B cell (primary cell): ENCODE results near the gene CDH2. TPM values are rescaled to one million over a fixed set of nuclear protein-coding genes. Genes with fewer than 3 reads are reported as not detected.

ENCODE experiments used
- ATAC-seq: fragments of 200-7000 bp; cut with Tn5 transposase; one replicate; pipeline ENCODE4 v1.10.0; 2021; ENCODE audit warnings: low read depth, mild to moderate bottlenecking, moderate number of reproducible peaks, moderate library complexity
- CTCF ChIA-PET: fragments of 350-600 bp; sonication (Branson Sonifier 250); formaldehyde crosslinking; loops from one replicate; lab custom pipeline; 2021; ENCODE audit warnings: antibody characterized with exemption, inconsistent platforms; lab: Charles Lee
- POLR2A ChIA-PET: fragments of 350-600 bp; sonication (Branson Sonifier 250); formaldehyde crosslinking; loops from one replicate; lab custom pipeline; 2021; ENCODE audit warnings: antibody characterized with exemption; lab: Charles Lee
- DNase-seq: peaks from one replicate; pipeline ENCODE4 v3.0.0; 2013
- H2AFZ ChIP-seq: 2 replicates; pipeline ENCODE4 v1.6.1; 2012; ENCODE audit warnings: mild to moderate bottlenecking, low read depth, low read length; ENCODE audit not compliant: insufficient read depth, poor library complexity, severe bottlenecking
- H3K27ac ChIP-seq, 2 donors: 1 replicate in 1 of 2; 2 replicates in 1 of 2; pipeline ENCODE4 v1.5.1; 2012 to 2013; ENCODE audit warnings: low read length in 2 of 2, mild to moderate bottlenecking in 2 of 2, moderate library complexity in 1 of 2
- H3K27me3 ChIP-seq, 4 experiments: fragments of 200-600 bp in 1 of 4; sonication (generic) in 1 of 4; replicated peaks in 1 of 4; 1 replicate in 2 of 4; 2 replicates in 2 of 4; pipeline versions ENCODE4 v1.6.1 to v1.7.0; 2013 to 2016; ENCODE audit warnings: low read length in 3 of 4, mild to moderate bottlenecking in 2 of 4, mixed read lengths in 1 of 4, moderate library complexity in 1 of 4; ENCODE audit not compliant: insufficient read depth in 4 of 4, control insufficient read depth in 3 of 4; ENCODE audit errors: control extremely low read depth in 1 of 4
- H3K36me3 ChIP-seq, 2 experiments: replicated peaks in 1 of 2; 1 replicate in 1 of 2; 2 replicates in 1 of 2; pipeline versions ENCODE4 v1.6.1 to v1.7.1; 2013; ENCODE audit warnings: low read length in 1 of 2; ENCODE audit not compliant: insufficient read depth in 2 of 2, control insufficient read depth in 1 of 2; ENCODE audit errors: control extremely low read depth in 1 of 2, extremely low read depth in 1 of 2
- H3K4me1 ChIP-seq, 2 donors: fragments of 200-600 bp in 1 of 2; sonication (generic) in 1 of 2; 1 replicate in 1 of 2; 2 replicates in 1 of 2; pipeline versions ENCODE4 v1.5.1 to v1.6.1; 2013 to 2017; ENCODE audit warnings: low read length in 2 of 2; ENCODE audit not compliant: control insufficient read depth in 2 of 2, insufficient read depth in 2 of 2
- H3K4me2 ChIP-seq: replicated peaks from 2 replicates; pipeline ENCODE3; 2012; ENCODE audit warnings: mild to moderate bottlenecking, low read depth, low read length; ENCODE audit not compliant: poor library complexity, severe bottlenecking
- H3K4me3 ChIP-seq, 5 experiments: fragments of 200-600 bp in 1 of 5; sonication (generic) in 1 of 5; 1 replicate in 3 of 5; 2 replicates in 2 of 5; pipeline versions ENCODE4 v1.5.1 to v1.7.0; 2011 to 2016; ENCODE audit warnings: low read length in 4 of 5, mild to moderate bottlenecking in 4 of 5, low read depth in 2 of 5, control low read depth in 1 of 5, moderate library complexity in 1 of 5; ENCODE audit not compliant: insufficient read depth in 1 of 5; ENCODE audit errors: control extremely low read depth in 1 of 5, extremely low read depth in 1 of 5
- H3K79me2 ChIP-seq: fragments of 200-600 bp; sonication (generic); one replicate; pipeline ENCODE4 v1.6.0; 2016; ENCODE audit warnings: low read length; ENCODE audit not compliant: control insufficient read depth, insufficient read depth
- H3K9ac ChIP-seq: fragments of 200-600 bp; sonication (generic); 2 replicates; pipeline ENCODE4 v1.6.1; 2017; ENCODE audit warnings: mild to moderate bottlenecking, low read length, moderate library complexity
- H3K9me3 ChIP-seq, 3 donors: one replicate each; pipeline versions ENCODE4 v1.6.1 to v1.7.1; 2013; ENCODE audit warnings: low read length in 2 of 3; ENCODE audit not compliant: control insufficient read depth in 2 of 3, insufficient read depth in 1 of 3; ENCODE audit errors: control extremely low read depth in 1 of 3
- H4K20me1 ChIP-seq: 2 replicates; pipeline ENCODE4 v1.6.0; 2012; ENCODE audit warnings: mild to moderate bottlenecking, low read length; ENCODE audit not compliant: insufficient read depth, control insufficient read depth, poor library complexity, severe bottlenecking
- H3K27ac Mint-ChIP-seq: one replicate; pipeline ENCODE4 v1.8.0; 2021; ENCODE audit warnings: mixed read lengths
- H3K27me3 Mint-ChIP-seq: one replicate; pipeline ENCODE4 v1.8.0; 2021; ENCODE audit warnings: mixed read lengths
- H3K4me1 Mint-ChIP-seq: one replicate; pipeline ENCODE4 v1.8.0; 2021; ENCODE audit warnings: mixed read lengths
- H3K4me3 Mint-ChIP-seq: one replicate; pipeline ENCODE4 v1.8.0; 2021; ENCODE audit warnings: mixed read lengths
- H3K9me3 Mint-ChIP-seq: one replicate; pipeline ENCODE4 v1.8.0; 2022; ENCODE audit warnings: mixed read lengths; ENCODE audit not compliant: insufficient read depth
- EZH2 ChIP-seq: IDR thresholded peaks from 2 replicates; pipeline ENCODE4 v1.6.1; 2012; ENCODE audit warnings: borderline replicate concordance, low read depth, mild to moderate bottlenecking, moderate library complexity, low read length; ENCODE audit not compliant: insufficient read depth, poor library complexity, severe bottlenecking
- WGBS: methylation state at CpG from one replicate; pipeline ENCODE4 v1.1.5; 2013; ENCODE audit warnings: missing lambda C conversion rate; ENCODE audit not compliant: insufficient coverage; 5-methylcytosine and 5-hydroxymethylcytosine counted together
- intact Hi-C: fragments of 100-400 bp; cut with micrococcal nuclease; formaldehyde crosslinking; loops from one replicate; pipeline ENCODE4 v1.10.0; 2022
- polyA plus RNA-seq: library from polyadenylated mRNA; depleted of rRNA; stranded (reverse); fragments of >200 nt; gene quantifications from 2 replicates; pipeline ENCODE4 v1.2.3, GENCODE V29; 2012
- total RNA-seq, 2 donors: library from RNA; stranded (reverse); fragments of 120-200 nt in 1 of 2; gene quantifications; 1 replicate in 1 of 2; 2 replicates in 1 of 2; pipeline versions ENCODE4 v1.2.3 to v1.2.4, GENCODE V29; 2013 to 2022
- TF ChIP-seq, protein P1 (sequence below): fragments of 200-600 bp; IDR thresholded peaks from one replicate; pipeline ENCODE4 v1.8.0; 2022; ENCODE audit warnings: antibody characterized with exemption, mild to moderate bottlenecking

The CDH2 gene
- total and polyA plus RNA-seq, 2 donors (not counting 1 experiment from before 2014, with no cell fraction given), result not detected

GRCh38 chr18:28045880-28046279 is 131.1 kb downstream of the CDH2 start:
- ATAC-seq (no peak), DNase-seq (no peak)
- no peaks in the 10 kb centered on the region for H3K9me3 ChIP-seq
- Mint-ChIP-seq H3K9me3 (no peaks in the 10 kb centered on the region), H3K27me3 (no peaks in the 10 kb centered on the region), H3K4me3 (no peak overlapping the region), H3K4me1 (no peaks in the 10 kb centered on the region), H3K27ac (no peak overlapping the region)
- H3K4me2 ChIP-seq, result no peak overlapping the region
- H4K20me1 ChIP-seq, result no peaks in the 10 kb centered on the region
- intact Hi-C loops, result no loop called here
- H3K27me3 ChIP-seq, result no peaks in the 10 kb centered on the region
- no peaks in the 10 kb centered on the region for H3K4me1 ChIP-seq
- no peak overlapping the region for H3K9ac ChIP-seq
- TF ChIP-seq EZH2, result no peak
- TF ChIP-seq, protein P1, sequence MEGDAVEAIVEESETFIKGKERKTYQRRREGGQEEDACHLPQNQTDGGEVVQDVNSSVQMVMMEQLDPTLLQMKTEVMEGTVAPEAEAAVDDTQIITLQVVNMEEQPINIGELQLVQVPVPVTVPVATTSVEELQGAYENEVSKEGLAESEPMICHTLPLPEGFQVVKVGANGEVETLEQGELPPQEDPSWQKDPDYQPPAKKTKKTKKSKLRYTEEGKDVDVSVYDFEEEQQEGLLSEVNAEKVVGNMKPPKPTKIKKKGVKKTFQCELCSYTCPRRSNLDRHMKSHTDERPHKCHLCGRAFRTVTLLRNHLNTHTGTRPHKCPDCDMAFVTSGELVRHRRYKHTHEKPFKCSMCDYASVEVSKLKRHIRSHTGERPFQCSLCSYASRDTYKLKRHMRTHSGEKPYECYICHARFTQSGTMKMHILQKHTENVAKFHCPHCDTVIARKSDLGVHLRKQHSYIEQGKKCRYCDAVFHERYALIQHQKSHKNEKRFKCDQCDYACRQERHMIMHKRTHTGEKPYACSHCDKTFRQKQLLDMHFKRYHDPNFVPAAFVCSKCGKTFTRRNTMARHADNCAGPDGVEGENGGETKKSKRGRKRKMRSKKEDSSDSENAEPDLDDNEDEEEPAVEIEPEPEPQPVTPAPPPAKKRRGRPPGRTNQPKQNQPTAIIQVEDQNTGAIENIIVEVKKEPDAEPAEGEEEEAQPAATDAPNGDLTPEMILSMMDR, result no peak
- H3K36me3 ChIP-seq, result no peaks in the 10 kb centered on the region
- CTCF ChIA-PET, result no interaction called here
- no peaks in the 10 kb centered on the region for H3K79me2 ChIP-seq
- WGBS, result no CpG with 5 or more reads among the region's 3 CpGs
- POLR2A ChIA-PET, result no interaction called here
- no peak overlapping the region for H2AFZ ChIP-seq
- no peak overlapping the region for H3K4me3 ChIP-seq
- H3K27ac ChIP-seq, result no peak overlapping the region

- Histone ChIP-seq H3K4me2 (no peak overlapping the region), H3K27ac (no peak overlapping the region), H3K9me3 (no peaks in the 10 kb centered on the region), H3K79me2 (no peaks in the 10 kb centered on the region), H3K27me3 (no peaks in the 10 kb centered on the region), H2AFZ (no peak overlapping the region), H3K36me3 (no peaks in the 10 kb centered on the region), H3K4me1 (no peaks in the 10 kb centered on the region), H3K4me3 (no peak overlapping the region), H3K9ac (no peak overlapping the region), H4K20me1 (no peaks in the 10 kb centered on the region)
- ATAC-seq (no peak), DNase-seq (no peak)
- 100% methylated on average over 1 of the region's 3 CpGs for WGBS
- no peak for TF ChIP-seq EZH2
- TF ChIP-seq, protein P1, result no peak
- no peaks in the 10 kb centered on the region for H3K4me1 Mint-ChIP-seq
- no peaks in the 10 kb centered on the region for H3K9me3 Mint-ChIP-seq
- no peak overlapping the region for H3K4me3 Mint-ChIP-seq
- intact Hi-C loops, result no loop called here
- H3K27me3 Mint-ChIP-seq, result no peaks in the 10 kb centered on the region
- ChIA-PET CTCF (no interaction called here), POLR2A (no interaction called here)
- no peak overlapping the region for H3K27ac Mint-ChIP-seq
These were observed 131.6 kb downstream of the CDH2 start for GRCh38 chr18:28045176-28045810.
